Activated CD4-positive, alpha-beta T cell treated with anti-CD3 and anti-CD28 coated beads for 4 hours (primary cell): Measurements from ENCODE around the gene AMFR.
"Not testable (repeated sequence)": the region's sequence is repeated elsewhere in the genome, so short reads cannot be mapped to it uniquely, and the experiment has no call there.

Experiments used
- DNase-seq, 2 donors: peaks; one replicate each; pipeline ENCODE4 v3.0.0-alpha.2; 2020

AMFR gene

DNA sequence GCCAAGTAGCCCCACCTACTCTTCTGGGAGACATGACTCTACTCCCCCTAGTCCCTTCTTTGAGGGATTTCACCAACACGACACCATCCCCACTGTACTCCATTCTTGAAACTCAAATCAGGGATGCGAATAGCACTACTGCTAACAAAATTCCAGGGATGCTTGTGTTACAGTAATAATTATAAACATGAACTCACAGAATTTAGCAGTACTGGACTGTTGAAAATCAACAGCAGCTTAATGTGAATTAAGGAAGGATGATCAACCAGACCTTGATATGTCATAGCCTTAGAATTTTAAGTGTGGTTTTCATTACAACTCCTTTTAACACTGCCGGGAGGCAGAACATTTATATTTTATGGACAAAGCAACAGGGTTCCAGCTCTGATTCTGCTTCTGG is 37.9 kb downstream of the AMFR start:
- no peak for DNase-seq

DNA sequence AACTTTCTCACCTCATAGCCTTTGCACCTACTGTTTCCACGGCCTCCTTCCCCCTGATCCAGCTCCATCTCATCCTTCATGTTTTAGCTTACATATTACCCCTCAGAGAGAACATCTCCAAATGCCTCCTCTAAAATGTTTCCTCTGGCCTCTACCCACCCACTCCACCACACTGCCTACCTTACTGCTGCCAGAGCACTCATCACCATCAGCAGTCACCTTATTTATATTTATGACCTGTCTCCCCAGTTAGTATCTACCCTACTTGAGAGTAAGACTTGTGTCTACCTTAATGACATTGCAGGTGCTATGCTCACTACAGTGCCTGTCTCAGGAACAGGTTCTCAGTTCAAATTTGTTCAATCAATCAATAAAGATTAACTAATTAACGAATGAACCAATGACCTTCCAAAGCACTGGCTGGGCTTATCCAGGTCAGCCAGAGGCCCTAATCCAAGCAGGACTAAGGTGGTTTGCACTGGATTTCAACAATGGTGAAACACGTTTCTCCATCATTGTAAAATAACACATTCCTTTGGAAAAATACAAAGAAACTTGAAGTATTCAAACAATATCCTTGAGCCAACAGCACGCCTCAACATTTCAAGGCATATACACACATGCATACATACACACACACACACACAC is 41.1 kb downstream of the AMFR start:
- no peak for DNase-seq

DNA sequence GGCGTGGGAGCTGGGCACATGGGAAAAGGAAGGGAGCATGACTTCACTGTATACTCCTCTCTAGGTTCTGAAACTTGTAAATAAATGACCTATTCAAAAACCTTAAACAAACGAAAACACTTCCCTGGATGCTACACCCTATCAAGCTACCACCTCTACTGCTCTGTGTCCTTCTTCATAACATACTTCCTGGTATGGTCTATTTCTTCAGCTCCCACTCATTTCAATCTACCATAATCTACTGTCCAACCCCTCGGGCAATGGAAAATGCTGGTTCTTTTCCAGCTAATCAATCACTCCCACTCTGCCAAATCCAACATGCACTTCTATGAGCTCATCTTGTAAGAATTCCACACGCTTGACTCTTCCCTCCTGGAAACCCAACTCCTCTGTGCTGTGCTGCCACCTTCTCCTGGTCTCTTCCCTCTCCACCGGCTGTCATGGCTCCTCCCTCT is 42.4 kb downstream of the AMFR start:
- DNase-seq: no peak

DNA sequence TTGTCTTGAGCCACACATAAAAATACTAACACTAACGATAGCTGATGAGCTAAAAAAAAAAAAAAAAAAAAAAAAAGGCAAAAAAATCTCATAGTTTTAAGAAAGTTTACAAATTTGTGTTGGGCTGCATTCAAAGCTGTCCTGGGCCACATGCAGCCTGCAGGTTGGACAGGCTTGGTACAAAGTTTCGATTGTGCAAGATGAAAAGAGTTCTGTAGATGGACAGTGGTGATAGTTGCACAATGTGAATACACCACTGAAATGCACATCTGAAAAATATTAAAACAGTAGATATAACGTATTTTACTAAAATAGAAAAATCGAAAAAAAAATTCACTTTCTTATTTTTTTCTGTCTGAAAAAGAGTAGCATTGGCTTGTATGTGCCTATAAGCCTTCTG is 42.9 kb downstream of the AMFR start:
- no peak for DNase-seq

DNA sequence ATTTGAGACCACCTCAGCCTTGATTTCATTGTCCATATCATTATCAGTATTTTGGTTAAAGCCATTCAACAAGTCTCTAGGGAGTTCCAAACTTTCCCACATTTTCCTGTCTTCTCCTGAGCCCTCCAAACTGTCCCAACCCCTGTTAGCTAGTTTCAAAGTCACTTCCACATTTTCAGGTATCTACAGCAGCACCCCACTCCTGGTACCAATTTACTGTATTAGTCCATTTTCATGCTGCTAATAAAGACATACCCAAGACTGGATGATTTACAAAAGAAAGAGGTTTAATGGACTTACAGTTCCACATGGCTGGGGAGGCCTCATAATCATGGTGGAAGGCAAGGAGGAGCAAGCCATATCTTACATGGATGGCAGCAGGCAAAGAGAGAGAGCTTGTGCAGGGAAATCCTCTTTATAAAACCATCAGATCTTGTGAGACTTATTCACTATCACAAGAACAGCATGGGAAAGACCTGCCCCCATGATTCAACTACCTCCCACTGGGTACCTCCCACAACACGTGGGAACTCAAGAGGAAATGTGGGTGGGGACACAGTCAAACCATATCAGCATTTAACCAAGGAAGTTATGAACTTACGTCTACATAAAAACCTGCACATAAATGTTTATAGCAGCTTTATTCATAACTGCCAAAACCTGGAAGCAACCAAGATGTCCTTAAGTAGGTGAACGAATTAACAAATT is 44.4 kb downstream of the AMFR start:
- not testable (repeated sequence) for DNase-seq

DNA sequence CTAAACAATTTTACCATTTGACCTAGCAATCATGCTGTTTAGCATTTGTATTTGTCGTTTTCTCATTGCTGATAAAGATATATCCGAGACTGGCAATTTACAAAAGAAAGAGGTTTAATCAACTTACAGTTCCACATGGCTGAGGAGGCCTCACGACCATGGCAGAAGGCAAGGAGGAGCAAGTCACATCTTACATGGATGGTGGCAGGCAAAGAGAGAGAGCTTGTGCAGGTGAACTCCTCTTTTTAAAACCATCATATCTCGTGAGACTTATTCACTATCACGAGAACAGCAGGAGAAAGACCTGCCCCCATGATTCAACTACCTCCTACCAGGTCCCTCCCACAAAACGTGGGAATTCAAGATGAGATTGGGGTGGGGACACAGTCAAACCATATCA is 46.3 kb downstream of the AMFR start:
- DNase-seq: not testable (repeated sequence)

DNA sequence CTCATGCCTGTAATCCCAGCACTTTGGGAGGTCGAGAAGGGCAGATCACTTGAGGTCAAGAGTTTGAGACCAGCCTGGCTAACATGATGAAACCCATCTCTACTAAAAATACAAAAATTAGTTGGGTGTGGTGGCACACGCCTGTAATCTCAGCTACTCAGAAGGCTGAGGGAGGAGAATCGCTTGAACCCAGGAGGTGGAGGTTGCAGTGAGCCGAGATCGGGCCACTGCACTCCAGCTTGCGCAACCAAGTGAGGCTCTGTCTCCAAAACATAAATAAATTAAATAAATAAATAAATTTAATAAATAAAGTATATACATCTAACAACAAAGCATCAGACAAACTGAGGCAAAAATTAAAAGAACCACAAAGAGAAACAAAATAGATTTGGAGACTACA is 49.6 kb downstream of the AMFR start:
- not testable (repeated sequence) for DNase-seq

DNA sequence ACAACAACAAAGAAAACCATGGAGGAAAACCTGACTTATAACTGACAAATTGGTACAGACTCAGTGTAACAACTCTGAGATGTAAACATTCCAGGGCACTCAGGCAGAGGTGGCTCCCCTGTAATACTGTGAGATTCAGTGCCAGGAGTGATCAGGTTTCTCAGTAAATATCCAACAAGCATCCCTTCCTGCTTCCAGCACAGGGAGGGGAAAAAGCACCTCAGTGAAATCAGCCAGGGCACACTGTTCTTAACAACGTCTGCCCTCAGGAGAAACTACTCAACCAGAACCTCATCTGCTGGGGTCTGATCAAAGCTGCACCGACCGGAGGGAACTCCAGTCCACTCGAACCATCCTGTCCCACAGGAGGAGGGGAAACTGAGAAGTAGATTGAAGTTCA is 52.3 kb downstream of the AMFR start:
- no peak for DNase-seq

DNA sequence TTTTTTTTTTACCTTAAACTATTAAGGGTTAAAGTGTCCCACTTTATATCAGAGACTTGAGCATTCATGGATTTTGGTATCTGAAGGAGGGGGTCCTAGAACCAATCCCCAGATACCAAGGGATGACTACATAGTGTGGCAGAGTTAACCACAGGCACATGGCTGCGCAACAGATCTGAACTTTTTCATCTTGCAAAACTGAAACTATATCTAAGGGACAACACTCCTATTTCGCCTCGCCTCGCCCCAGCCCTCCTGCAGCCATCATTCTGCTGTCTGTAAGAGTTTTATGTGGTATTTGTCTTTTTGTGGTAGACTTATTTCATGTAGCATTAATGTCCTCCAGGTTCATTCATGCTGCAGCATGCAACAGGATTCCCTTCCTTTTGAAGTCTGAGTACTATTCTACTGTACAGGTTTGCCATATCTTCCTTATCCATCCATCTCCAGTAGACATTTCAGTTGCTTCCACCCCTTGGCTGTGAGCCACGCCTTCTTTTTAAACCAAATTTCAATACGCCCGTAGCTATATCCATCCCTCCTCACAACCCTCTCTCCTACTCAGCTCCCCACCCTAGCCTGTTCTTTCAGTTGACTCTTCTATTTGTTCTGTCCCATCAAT is 53.2 kb downstream of the AMFR start:
- no peak for DNase-seq

DNA sequence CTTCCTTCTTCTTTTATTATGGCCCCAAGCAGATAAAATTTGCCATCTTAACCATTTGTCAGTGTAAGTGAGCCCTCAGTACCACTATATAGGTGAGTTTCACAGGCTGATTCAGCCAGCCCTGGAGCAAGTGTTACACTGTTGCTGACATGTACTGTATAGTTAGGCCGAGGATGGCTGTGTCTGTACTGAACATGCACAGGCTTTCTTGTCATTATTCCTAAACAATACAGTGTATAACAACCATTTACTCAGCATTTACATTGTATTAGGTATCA is 53.7 kb downstream of the AMFR start:
- DNase-seq: no peak

DNA sequence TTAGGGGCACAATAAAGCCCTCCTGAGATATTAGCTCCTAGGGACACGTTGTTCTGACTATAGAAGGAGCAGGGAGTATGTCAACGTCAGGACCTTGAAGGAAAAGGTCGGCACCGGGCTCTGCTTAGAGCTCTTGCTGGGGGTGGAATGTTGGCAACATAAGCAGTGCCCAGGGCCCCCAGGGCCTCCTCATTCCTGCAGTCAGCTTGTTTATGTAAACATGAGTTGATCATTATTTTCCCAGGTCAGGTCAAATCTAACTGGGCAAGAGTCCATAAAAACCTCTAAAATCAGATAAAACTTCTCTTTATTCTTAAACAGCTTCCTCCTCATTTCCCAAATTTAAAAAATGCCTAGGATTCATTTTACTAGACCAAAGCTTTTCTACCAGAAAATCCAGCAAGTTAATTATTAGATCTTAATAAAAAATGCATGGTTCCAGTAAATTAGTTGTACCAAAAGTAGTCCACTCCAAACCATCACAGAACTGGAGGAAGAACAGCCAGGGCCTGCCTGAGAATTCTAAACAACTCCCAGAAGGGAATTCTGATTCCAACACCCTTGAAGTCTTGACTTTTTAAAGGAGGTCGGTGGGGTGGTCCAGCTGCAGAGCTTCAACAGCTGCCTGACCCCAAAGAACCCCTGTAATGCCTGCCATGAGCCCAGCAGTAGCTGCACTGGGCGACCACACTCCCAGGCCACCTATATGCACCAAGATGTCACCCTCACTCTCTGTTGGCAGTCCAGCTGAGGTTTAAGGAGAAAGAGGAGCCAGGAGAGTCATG is 54.3 kb downstream of the AMFR start:
- no peak for DNase-seq

DNA sequence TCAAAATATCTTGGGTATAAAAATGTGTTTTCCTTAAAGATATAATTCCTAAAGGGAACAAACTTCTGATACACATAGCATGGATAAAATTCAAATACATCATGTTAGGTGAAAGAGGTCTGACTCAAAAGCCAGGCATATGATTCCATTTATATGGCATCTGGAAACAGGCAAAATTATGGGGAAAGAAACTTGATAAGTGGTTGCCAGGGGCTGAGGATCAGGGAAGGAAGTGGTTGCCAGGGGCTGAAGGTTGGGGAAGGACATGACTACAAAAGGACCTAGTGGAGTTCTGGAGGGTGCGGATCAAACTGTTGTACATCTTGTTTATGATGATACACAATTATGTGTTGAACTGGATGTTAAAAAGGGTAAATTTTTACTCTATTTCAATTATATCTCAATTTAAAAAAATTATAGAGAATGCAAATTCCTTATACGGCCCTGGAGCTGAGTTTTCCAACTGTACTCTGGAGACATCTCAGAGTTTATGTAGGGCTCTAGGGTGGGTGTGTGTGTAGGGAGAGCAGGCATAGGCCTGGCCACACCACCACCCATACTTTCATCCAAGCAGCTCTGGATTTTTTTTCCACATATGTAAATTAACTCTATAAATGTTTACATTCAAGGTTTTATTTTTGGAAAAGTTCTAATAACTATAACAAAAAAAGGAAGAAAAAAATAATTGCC is 55.0 kb downstream of the AMFR start:
- no peak for DNase-seq

DNA sequence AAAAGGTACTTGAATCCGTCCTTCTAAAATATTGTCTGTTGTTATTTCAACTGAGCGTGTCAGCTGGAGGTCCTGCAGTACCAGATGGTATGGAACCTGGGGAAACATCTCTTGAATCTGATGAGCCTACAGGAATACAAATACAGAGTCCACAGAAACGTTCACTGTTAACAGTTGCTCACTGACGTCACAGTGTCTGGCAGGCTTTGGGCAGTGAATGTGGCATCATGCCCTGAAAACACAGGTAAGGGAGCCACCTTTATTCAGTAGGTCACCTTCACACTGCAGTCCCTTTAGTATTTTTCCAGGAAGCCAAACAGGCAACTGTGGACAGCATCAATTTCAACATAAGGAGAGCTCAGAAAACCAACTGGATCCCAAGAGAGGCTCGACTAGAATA is 56.1 kb downstream of the AMFR start:
- DNase-seq: no peak

DNA sequence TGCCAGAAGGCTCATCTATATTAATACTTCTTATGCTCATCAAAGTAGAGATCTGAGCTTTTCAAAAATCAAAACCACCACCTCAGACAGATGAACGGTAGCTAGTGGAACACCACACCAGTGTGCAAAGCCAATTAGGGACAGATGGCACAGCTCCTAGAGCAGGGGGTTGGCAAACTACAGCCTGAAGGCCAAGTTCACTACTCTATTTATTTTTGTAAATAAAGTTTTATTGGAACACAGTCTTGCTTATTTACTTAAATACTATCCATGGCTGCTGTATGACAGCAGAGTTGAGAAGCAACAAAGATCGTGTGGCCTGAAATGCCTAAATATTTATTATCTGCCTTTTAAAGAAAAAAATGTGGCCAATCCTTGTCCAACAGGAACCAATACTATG is 56.8 kb downstream of the AMFR start:
- DNase-seq: no peak

DNA sequence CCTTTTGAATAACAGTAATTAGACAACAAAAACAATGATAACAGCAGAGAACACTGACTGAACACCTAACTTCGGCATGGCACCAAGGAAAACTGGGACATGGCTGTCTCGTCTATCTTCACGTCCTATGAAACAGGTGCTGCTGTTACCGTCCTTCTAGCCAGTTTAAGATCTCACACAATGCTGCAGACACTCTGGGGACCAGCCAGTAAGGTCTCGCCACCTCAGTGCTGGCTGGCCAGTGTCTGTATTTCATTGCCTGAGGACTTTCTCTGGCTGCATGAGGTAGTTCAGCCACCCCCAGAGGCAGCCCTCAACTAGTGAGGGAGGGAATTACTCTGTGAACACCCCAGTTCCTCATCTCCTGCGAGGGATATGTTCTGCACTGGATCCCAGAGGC is 57.6 kb downstream of the AMFR start:
- no peak for DNase-seq

DNA sequence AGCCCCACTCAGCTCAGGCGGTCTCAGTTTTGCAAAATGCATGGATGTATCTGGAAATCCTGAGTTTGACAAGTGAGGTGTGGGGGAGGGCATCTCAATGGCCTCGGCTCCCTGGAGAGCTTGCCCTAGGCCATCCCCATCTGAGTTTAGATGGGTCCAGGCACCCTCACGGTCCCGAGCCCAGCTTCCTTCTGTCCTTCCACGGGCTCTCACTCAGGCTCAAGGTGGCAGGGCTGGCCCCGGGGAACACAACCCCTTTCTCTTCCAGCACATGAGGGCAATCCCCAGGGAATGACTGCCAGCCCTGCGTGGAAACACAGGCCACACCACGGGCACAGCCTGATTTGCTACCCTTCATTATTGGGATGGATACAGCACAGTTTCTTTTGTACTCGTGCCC is 58.4 kb downstream of the AMFR start:
- DNase-seq: no peak

DNA sequence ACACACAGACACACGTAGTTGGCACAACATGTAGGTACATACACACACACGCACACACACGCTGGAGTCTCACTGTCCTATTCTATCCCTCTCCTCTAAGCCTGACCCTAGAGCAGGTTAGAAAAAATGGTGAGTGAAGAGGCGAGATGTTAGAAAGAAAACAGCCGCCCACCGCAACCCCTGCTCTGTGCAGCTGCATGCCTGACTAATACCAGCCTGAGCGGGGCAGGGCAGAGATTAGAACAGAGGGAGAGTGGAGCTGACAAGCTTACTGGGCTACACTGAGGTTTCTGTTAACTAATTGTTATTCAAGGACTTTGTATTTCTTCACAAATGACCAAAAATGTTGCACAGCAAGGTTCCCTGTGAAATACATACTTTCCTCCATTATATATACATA is 59.8 kb downstream of the AMFR start:
- no peak for DNase-seq

DNA sequence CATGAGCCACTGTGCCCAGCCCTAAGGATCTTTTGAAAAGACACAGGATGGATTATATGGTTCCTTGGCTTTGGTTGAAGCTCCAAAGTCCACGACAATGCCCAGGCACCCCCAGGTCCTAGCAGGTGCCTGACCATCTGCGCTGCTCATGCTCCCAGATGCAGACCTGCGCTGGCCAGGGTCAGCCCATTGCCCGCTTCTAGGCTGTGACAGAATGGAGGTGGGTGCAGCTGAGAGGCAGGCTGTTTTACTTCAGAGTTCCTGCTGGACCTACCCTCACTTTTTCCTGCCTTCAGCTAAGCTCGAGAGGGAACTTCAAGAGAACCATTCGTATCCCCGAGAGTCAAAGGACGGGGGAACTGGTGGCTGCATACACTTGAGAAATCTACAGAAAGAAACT is 60.5 kb downstream of the AMFR start:
- DNase-seq: no peak

DNA sequence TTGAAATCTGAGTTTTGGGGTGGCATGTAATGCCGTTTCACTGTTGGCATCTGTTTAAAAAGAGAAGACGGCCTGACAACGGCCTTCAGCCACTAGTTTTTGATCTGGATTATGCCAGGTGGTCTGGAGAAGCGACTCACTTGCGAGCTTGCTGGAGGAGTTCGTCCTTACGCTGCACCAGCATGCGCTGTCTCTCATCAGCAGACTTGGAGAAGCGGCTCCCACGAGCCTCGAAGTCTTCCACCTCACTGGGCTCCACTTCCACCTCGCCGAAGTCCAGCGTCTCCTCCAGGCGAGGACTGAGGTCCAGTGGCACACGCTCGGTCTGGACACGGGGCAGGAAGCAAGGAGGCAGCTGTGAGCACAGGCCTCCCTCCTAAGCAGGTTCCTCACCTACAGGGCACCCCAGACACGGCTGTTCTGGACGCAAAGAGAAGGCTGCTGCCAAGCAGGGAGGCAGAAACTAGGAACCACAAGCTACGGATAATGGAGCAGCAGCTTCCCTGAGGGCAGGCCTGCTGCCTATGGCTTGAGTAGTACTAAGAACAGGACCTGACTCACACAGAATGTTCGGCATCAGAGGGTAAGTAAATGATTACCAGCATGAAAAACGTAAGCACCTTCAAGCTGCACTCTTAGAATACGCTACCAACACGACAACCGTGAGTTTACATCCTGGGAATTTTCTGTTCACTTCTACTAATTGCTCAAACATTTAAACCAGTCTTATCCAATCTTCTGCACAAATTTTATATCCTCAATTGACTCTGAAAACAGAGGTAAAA is 61.4 kb downstream of the AMFR start:
- DNase-seq: no peak

DNA sequence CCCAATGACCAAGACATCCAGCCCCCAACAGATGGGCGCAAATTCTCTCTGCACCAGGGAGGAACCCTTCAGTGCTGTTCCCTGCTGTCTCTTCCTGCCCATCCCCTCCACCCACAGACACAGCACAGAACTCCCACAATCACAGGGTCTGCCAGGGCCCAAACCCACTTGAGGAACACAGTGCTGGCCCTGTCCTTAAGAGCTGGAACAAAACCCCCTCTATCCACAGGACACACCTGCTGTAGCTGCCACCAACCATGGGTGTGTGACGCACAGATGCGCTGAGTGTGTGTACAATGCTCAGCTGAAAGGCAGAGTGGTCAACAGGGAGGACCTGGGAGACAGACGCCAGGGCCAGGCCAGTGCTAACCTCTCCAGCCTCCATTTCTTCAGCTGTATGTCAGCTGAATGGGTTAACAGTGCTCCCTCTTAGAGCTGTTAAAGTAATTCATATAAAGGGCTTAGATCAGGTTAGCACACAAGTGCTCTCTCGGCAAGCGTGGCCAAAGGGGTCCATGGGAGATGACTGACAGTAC is 62.1 kb downstream of the AMFR start:
- DNase-seq: no peak

DNA sequence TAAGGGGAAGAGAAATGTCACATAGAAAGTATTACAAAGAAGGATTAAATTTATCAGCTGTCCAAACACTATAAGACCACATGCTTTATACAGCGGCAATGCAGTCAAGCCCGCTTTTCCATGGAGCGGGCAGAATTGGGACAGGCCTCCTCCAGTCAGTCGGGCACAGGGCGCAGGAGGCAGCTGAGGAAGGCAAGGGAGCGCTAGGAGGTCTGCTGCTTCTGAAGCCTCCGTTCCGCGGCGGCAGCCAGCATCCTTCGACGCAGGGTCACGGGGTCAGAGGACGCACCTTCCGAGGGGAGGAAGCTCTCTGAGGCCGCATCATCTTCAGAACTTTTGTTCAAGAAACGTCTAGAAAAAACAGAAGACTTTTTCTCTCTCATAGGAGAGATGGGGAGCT is 62.6 kb downstream of the AMFR start:
- DNase-seq: no peak

DNA sequence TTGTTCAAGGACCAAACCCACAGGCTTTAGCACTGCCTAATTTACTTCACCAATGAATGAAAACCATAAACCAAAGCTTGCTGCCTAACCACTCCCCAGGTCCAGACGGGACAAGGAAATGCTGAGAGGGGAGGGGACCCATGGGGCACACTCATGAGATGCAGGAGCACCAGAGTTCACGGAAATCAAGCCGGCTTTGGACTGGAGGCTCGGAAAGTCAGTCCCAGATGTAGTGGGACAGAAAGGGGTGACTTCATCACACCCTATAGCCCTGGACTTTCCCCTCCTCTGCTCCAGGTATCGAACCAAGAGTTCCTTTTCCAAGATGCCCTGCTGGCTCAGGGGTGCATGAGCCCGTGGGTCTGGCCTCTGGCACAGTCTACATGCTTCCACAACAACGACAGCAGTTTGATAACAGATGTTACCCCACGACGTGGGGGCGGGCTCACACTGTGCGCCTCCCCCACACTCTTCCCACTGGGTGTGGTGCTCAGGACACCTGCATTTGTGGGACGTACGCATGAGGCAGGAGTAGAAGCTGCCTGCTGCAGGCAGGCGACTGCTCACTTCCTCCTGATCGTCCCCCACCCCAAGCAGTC is 63.2 kb downstream of the AMFR start:
- DNase-seq: no peak
